IMR-90 (cell line): ENCODE data around the gene MMRN1. TPM values are rescaled to one million over a fixed set of nuclear protein-coding genes. Genes with fewer than 3 reads are reported as not detected.

Experiments used
- ATAC-seq: fragments of 200-7000 bp; cut with Tn5 transposase; 2 replicates; pipeline ENCODE4 v1.9.1; 2020; ENCODE audit warnings: low read depth, mild to moderate bottlenecking, moderate library complexity
- BruUV-seq: library from RNA; stranded (reverse); fragments of 400-500 nt; replicated peaks from 2 replicates; lab custom pipeline; 2021; lab: Mats Ljungman, UMichigan
- CTCF ChIA-PET: fragments of 300-600 bp; formaldehyde crosslinking; extraction: SDS; loops from one replicate; lab custom pipeline; 2021; ENCODE audit warnings: antibody characterized with exemption; lab: Yijun Ruan, JAX
- POLR2A ChIA-PET: fragments of 300-600 bp; sonication (Branson Sonifier 250); formaldehyde crosslinking; loops from one replicate; lab custom pipeline; 2022; ENCODE audit warnings: antibody characterized with exemption; ENCODE audit not compliant: unreplicated experiment; lab: Charles Lee
- DNase-seq: peaks from one replicate; pipeline ENCODE4 v3.0.0; 2013
- H2AFZ ChIP-seq: replicated peaks from 2 replicates; pipeline ENCODE3; 2013; ENCODE audit warnings: low read length, mild to moderate bottlenecking; ENCODE audit not compliant: poor library complexity
- H2AK5ac ChIP-seq: 2 replicates; pipeline ENCODE4 v1.6.1; 2013; ENCODE audit warnings: low read depth, low read length, inconsistent platforms
- H2AK9ac ChIP-seq: replicated peaks from 2 replicates; pipeline ENCODE3; 2013; ENCODE audit warnings: mild to moderate bottlenecking, low read depth, low read length, moderate library complexity; ENCODE audit not compliant: poor library complexity
- H2BK120ac ChIP-seq: 2 replicates; pipeline ENCODE4 v1.6.1; 2013; ENCODE audit warnings: low read depth, low read length, inconsistent platforms
- H2BK15ac ChIP-seq: 3 replicates; pipeline ENCODE4 v1.6.1; 2013; ENCODE audit warnings: low read depth, low read length, inconsistent platforms
- H2BK20ac ChIP-seq: 2 replicates; pipeline ENCODE4 v1.6.1; 2013; ENCODE audit warnings: low read depth, mild to moderate bottlenecking, inconsistent platforms, low read length, moderate library complexity
- H2BK5ac ChIP-seq: 2 replicates; pipeline ENCODE4 v1.6.1; 2013; ENCODE audit warnings: mild to moderate bottlenecking, low read depth, low read length, inconsistent platforms; ENCODE audit not compliant: poor library complexity, severe bottlenecking
- H3K14ac ChIP-seq: replicated peaks from 2 replicates; pipeline ENCODE4 v1.6.1; 2013; ENCODE audit warnings: low read depth, low read length, inconsistent platforms
- H3K18ac ChIP-seq: 2 replicates; pipeline ENCODE4 v1.6.1; 2013; ENCODE audit warnings: low read depth, low read length, control low read depth
- H3K23ac ChIP-seq: 2 replicates; pipeline ENCODE4 v1.6.1; 2013; ENCODE audit warnings: low read depth, low read length, inconsistent platforms
- H3K27ac ChIP-seq: 2 replicates; pipeline ENCODE4 v1.5.1; 2013; ENCODE audit warnings: mild to moderate bottlenecking, control low read depth, low read length; ENCODE audit not compliant: insufficient read depth
- H3K27me3 ChIP-seq: 2 replicates; pipeline ENCODE4 v1.6.1; 2013; ENCODE audit warnings: low read length; ENCODE audit not compliant: control insufficient read depth, insufficient read depth
- H3K36me3 ChIP-seq: 2 replicates; pipeline ENCODE4 v1.6.1; 2013; ENCODE audit warnings: low read length, mixed read lengths; ENCODE audit not compliant: control insufficient read depth, insufficient read depth
- H3K4ac ChIP-seq: 2 replicates; pipeline ENCODE4 v1.6.1; 2013; ENCODE audit warnings: low read depth, low read length, inconsistent platforms
- H3K4me1 ChIP-seq: 2 replicates; pipeline ENCODE4 v1.6.1; 2013; ENCODE audit warnings: low read length, mixed read lengths; ENCODE audit not compliant: control insufficient read depth, insufficient read depth
- H3K4me2 ChIP-seq: 2 replicates; pipeline ENCODE4 v1.6.1; 2013; ENCODE audit warnings: low read depth, mild to moderate bottlenecking, control low read depth, low read length, moderate library complexity
- H3K4me3 ChIP-seq: 2 replicates; pipeline ENCODE4 v1.5.1; 2013; ENCODE audit warnings: low read depth, mild to moderate bottlenecking, control low read depth, low read length, moderate library complexity; ENCODE audit not compliant: insufficient read depth
- H3K56ac ChIP-seq: 2 replicates; pipeline ENCODE4 v1.6.1; 2013; ENCODE audit warnings: low read length, inconsistent platforms; ENCODE audit not compliant: insufficient read depth; ENCODE audit errors: extremely low read depth
- H3K79me1 ChIP-seq, 2 experiments: 2 replicates each; pipeline ENCODE4 v1.6.1; 2013; ENCODE audit warnings: low read length in 2 of 2, inconsistent platforms in 1 of 2, low read depth in 1 of 2
- H3K9ac ChIP-seq: 2 replicates; pipeline ENCODE4 v1.6.1; 2013; ENCODE audit warnings: low read depth, low read length, control low read depth
- H3K9me1 ChIP-seq: 2 replicates; pipeline ENCODE4 v1.6.1; 2013; ENCODE audit warnings: low read length, inconsistent platforms; ENCODE audit not compliant: insufficient read depth
- H3K9me3 ChIP-seq: 2 replicates; pipeline ENCODE4 v1.6.1; 2013; ENCODE audit warnings: low read length; ENCODE audit not compliant: control insufficient read depth, insufficient read depth
- H4K20me1 ChIP-seq: 2 replicates; pipeline ENCODE4 v1.6.1; 2013; ENCODE audit warnings: low read length, inconsistent platforms; ENCODE audit not compliant: insufficient read depth
- H4K5ac ChIP-seq: 2 replicates; pipeline ENCODE4 v1.6.1; 2013; ENCODE audit warnings: mild to moderate bottlenecking, low read depth, low read length, control low read depth
- H4K8ac ChIP-seq, 2 experiments: 2 replicates each; pipeline ENCODE4 v1.6.1; 2013; ENCODE audit warnings: low read depth in 2 of 2, low read length in 2 of 2, control low read depth in 1 of 2, inconsistent platforms in 1 of 2
- H4K91ac ChIP-seq: 2 replicates; pipeline ENCODE4 v1.6.1; 2013; ENCODE audit warnings: low read depth, low read length, inconsistent platforms; ENCODE audit not compliant: insufficient read depth
- CEBPB ChIP-seq: IDR thresholded peaks from 2 replicates; pipeline ENCODE4 v1.6.1; 2012; ENCODE audit warnings: low read depth, low read length, improper control_type of control experiment
- CHD1 ChIP-seq: IDR thresholded peaks from 2 replicates; pipeline ENCODE4 v1.6.1; 2012; ENCODE audit warnings: low read depth, low read length, improper control_type of control experiment
- CTCF ChIP-seq: conservative IDR thresholded peaks from 2 replicates; pipeline ENCODE4 v1.5.1; 2012; ENCODE audit warnings: mild to moderate bottlenecking, low read depth, low read length, improper control_type of control experiment
- ELK1 ChIP-seq: fragments of 150-350 bp; IDR thresholded peaks from 2 replicates; pipeline ENCODE4 v1.6.1; 2016; ENCODE audit warnings: low read depth, mild to moderate bottlenecking, low read length, moderate library complexity, borderline replicate concordance
- FOS ChIP-seq: fragments of 150-350 bp; IDR thresholded peaks from 2 replicates; pipeline ENCODE4 v1.6.1; 2016; ENCODE audit warnings: low read depth, low read length
- MAFK ChIP-seq: IDR thresholded peaks from 2 replicates; pipeline ENCODE4 v1.6.1; 2012; ENCODE audit warnings: low read depth, low read length, improper control_type of control experiment
- MAZ ChIP-seq: IDR thresholded peaks from 2 replicates; pipeline ENCODE4 v1.6.1; 2012; ENCODE audit warnings: low read depth, mild to moderate bottlenecking, low read length, improper control_type of control experiment, moderate library complexity, borderline replicate concordance
- MXI1 ChIP-seq: IDR thresholded peaks from 2 replicates; pipeline ENCODE4 v1.6.1; 2012; ENCODE audit warnings: low read depth, mild to moderate bottlenecking, low read length, moderate library complexity, borderline replicate concordance
- NFE2L2 ChIP-seq: fragments of 150-350 bp; IDR thresholded peaks from 2 replicates; pipeline ENCODE4 v1.6.1; 2016; ENCODE audit warnings: low read depth, mild to moderate bottlenecking, low read length
- RAD21 ChIP-seq: IDR thresholded peaks from 2 replicates; pipeline ENCODE4 v1.6.1; 2012; ENCODE audit warnings: low read length, improper control_type of control experiment
- RCOR1 ChIP-seq: IDR thresholded peaks from 2 replicates; pipeline ENCODE4 v1.6.1; 2012; ENCODE audit warnings: mild to moderate bottlenecking, low read length, improper control_type of control experiment; ENCODE audit not compliant: insufficient replicate concordance
- RFX5 ChIP-seq: IDR thresholded peaks from 2 replicates; pipeline ENCODE4 v1.8.0; 2012; ENCODE audit warnings: low read depth, mild to moderate bottlenecking, low read length, moderate library complexity
- SMC3 ChIP-seq: fragments of 150-350 bp; IDR thresholded peaks from 2 replicates; pipeline ENCODE4 v1.6.1; 2016; ENCODE audit warnings: low read depth, mild to moderate bottlenecking, antibody characterized with exemption, low read length, moderate library complexity
- WGBS, 2 experiments: methylation state at CpG; one replicate each; pipeline versions ENCODE4 v1.1.5 to v1.1.7; 2013; ENCODE audit warnings: missing lambda C conversion rate in 2 of 2; ENCODE audit not compliant: insufficient read length in 1 of 2; ENCODE audit errors: extremely low coverage in 2 of 2; 5-methylcytosine and 5-hydroxymethylcytosine counted together
- dilution Hi-C: fragments of 300-500 bp; cut with HindIII; formaldehyde crosslinking; loops from one replicate; pipeline ENCODE4 v1.14.3; 2018; ENCODE audit warnings: low sequenced_read_pairs; ENCODE audit not compliant: unreplicated experiment
- in situ Hi-C: fragments of 300-500 bp; cut with MboI; formaldehyde crosslinking; loops from 3 replicates; pipeline ENCODE4 v1.14.3; 2019; ENCODE audit warnings: low sequenced_read_pairs, inconsistent platforms, mixed read lengths
- intact Hi-C: fragments of 100-400 bp; cut with micrococcal nuclease; formaldehyde crosslinking; loops from 2 replicates; pipeline ENCODE4 v1.10.0; 2022
- polyA plus RNA-seq, 3 experiments: library from polyadenylated mRNA; depleted of rRNA; stranded (reverse); fragments of >200 nt; gene quantifications; 2 replicates each; pipeline ENCODE4 v1.2.3, GENCODE V29; 2012; ENCODE audit warnings: low replicate concordance in 1 of 3
- total RNA-seq: library from RNA; depleted of rRNA; stranded (reverse); fragments of >200 nt; gene quantifications from 2 replicates; pipeline ENCODE4 v1.2.3, GENCODE V29; 2012
- TF ChIP-seq, protein P1 (sequence below): fragments of 150-350 bp; IDR thresholded peaks from 2 replicates; pipeline ENCODE4 v1.6.1; 2017; ENCODE audit warnings: mild to moderate bottlenecking, antibody characterized with exemption, low read length, low read depth

Gene MMRN1
- total and polyA plus RNA-seq, 2 of the 4 experiments (the other 2 are of a cell fraction) = not detected

- no peaks in the 10 kb centered on the region for H3K9me1 ChIP-seq
- no peak overlapping the region for H3K23ac ChIP-seq
- no peak overlapping the region for H2AK9ac ChIP-seq
- intact Hi-C loops = loop anchor here (5.0 kb wide), 1 partner anchor 377 kb away; no protein-coding TSS in a partner anchor
- H2BK120ac ChIP-seq = no peak overlapping the region
- no peak overlapping the region for H4K8ac ChIP-seq
- DNase-seq = no peak
- no peak overlapping the region for H3K4me3 ChIP-seq
- in situ Hi-C loops = loop anchor here (25.0 kb wide), 1 partner anchor 678 kb away; no protein-coding TSS in a partner anchor
- H3K4me2 ChIP-seq = no peak overlapping the region
- no peaks in the 10 kb centered on the region for H3K4me1 ChIP-seq
- no peak overlapping the region for H3K56ac ChIP-seq
- no TSS peak for BruUV-seq
- POLR2A ChIA-PET = no interaction called here
- no CpG with 5 or more reads among the region's 1 CpG for WGBS, 2 experiments
- no peak overlapping the region for H3K27ac ChIP-seq
- H4K91ac ChIP-seq = no peak overlapping the region
- no peaks in the 10 kb centered on the region for H3K27me3 ChIP-seq
- H2BK20ac ChIP-seq = no peak overlapping the region
- H3K18ac ChIP-seq = no peak overlapping the region
- H2BK15ac ChIP-seq = no peak overlapping the region
- CTCF ChIA-PET = interaction anchor here (0.9 kb wide), 1 partner anchor 432 kb away, joined by 3 read pairs; no protein-coding TSS in a partner anchor
- H3K36me3 ChIP-seq = no peaks in the 10 kb centered on the region
- no peaks in the 10 kb centered on the region for H3K9me3 ChIP-seq
- dilution Hi-C loops = no loop called here
- H3K9ac ChIP-seq = no peak overlapping the region
- H3K4ac ChIP-seq = no peak overlapping the region
- no peaks in the 10 kb centered on the region for H3K79me1 ChIP-seq
- no peak overlapping the region for H3K14ac ChIP-seq
- no peak overlapping the region for H2AFZ ChIP-seq
- H2AK5ac ChIP-seq = no peak overlapping the region
- no peaks in the 10 kb centered on the region for H4K20me1 ChIP-seq
- ATAC-seq = no peak
- H4K5ac ChIP-seq = no peak overlapping the region
- no peak overlapping the region for H2BK5ac ChIP-seq
- no peak for TF ChIP-seq ELK1
- no peak for TF ChIP-seq RFX5
- no peak for TF ChIP-seq MAFK
- TF ChIP-seq RCOR1 = no peak
- no peak for TF ChIP-seq SMC3
- no peak for TF ChIP-seq NFE2L2
- TF ChIP-seq, protein P1, sequence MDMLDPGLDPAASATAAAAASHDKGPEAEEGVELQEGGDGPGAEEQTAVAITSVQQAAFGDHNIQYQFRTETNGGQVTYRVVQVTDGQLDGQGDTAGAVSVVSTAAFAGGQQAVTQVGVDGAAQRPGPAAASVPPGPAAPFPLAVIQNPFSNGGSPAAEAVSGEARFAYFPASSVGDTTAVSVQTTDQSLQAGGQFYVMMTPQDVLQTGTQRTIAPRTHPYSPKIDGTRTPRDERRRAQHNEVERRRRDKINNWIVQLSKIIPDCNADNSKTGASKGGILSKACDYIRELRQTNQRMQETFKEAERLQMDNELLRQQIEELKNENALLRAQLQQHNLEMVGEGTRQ = no peak
- TF ChIP-seq CTCF = no peak
- TF ChIP-seq FOS = no peak
- TF ChIP-seq CHD1 = no peak
- TF ChIP-seq MXI1 = no peak
- TF ChIP-seq CEBPB = no peak
- no peak for TF ChIP-seq MAZ
- no peak for TF ChIP-seq RAD21
These were observed 20.2 kb downstream of the MMRN1 start for GRCh38 chr4:89914609-89915550.
